HepG2 (cell line): Measurements from ENCODE around the gene BAZ1A. TPM values are rescaled to one million over a fixed set of nuclear protein-coding genes. Genes with fewer than 3 reads are reported as not detected.
A peak's percentile ranks its signal among the peaks of the same experiment; 100 is the strongest.

Experiments used
- ARID3A ChIP-seq: IDR thresholded peaks from 2 replicates; pipeline ENCODE4 v1.6.1; 2012; ENCODE audit warnings: low read depth, low read length, improper control_type of control experiment
- ATAD3A ChIP-seq: sonication (generic); formaldehyde crosslinking; IDR thresholded peaks from 2 replicates; pipeline ENCODE4 v1.4.0; 2020; ENCODE audit warnings: missing genetic modification reagents
- BORCS8-MEF2B ChIP-seq: sonication (generic); formaldehyde crosslinking; IDR thresholded peaks from 2 replicates; pipeline ENCODE4 v1.8.0; 2022; ENCODE audit warnings: mild to moderate bottlenecking, missing genetic modification reagents
- CENPX ChIP-seq: sonication (generic); formaldehyde crosslinking; IDR thresholded peaks from 2 replicates; pipeline ENCODE4 v1.9.0; 2021; ENCODE audit warnings: mild to moderate bottlenecking, missing genetic modification reagents, moderate library complexity
- HDAC1 ChIP-seq: sonication (generic); formaldehyde crosslinking; IDR thresholded peaks from 2 replicates; pipeline ENCODE4 v1.5.1; 2020; ENCODE audit warnings: mild to moderate bottlenecking, missing genetic modification reagents
- HOXA9 ChIP-seq: sonication (generic); formaldehyde crosslinking; IDR thresholded peaks from 2 replicates; pipeline ENCODE4 v1.8.1; 2022; ENCODE audit warnings: missing genetic modification reagents, mild to moderate bottlenecking, moderate library complexity, borderline replicate concordance
- NCOA2 ChIP-seq: sonication (generic); formaldehyde crosslinking; IDR thresholded peaks from 2 replicates; pipeline ENCODE4 v1.8.0; 2022; ENCODE audit warnings: inconsistent platforms
- PAX8 ChIP-seq: sonication (generic); formaldehyde crosslinking; IDR thresholded peaks from 2 replicates; pipeline ENCODE4 v1.8.0; 2022; ENCODE audit warnings: mild to moderate bottlenecking, missing genetic modification reagents, borderline replicate concordance
- RELA ChIP-seq: sonication (generic); formaldehyde crosslinking; IDR thresholded peaks from 2 replicates; pipeline ENCODE4 v1.4.0; 2020; ENCODE audit warnings: missing genetic modification reagents
- SP5 ChIP-seq: IDR thresholded peaks from 2 replicates; pipeline ENCODE4 v1.6.1; 2016; ENCODE audit warnings: low read depth, borderline replicate concordance
- TIGD3 ChIP-seq: sonication (generic); formaldehyde crosslinking; IDR thresholded peaks from 2 replicates; pipeline ENCODE4 v1.5.1; 2020; ENCODE audit warnings: mild to moderate bottlenecking, missing genetic modification reagents, borderline replicate concordance
- ZBTB4 ChIP-seq: sonication (generic); formaldehyde crosslinking; IDR thresholded peaks from 2 replicates; pipeline ENCODE4 v1.4.0; 2020; ENCODE audit warnings: missing genetic modification reagents, mild to moderate bottlenecking, borderline replicate concordance
- ZBTB7A ChIP-seq: sonication (generic); formaldehyde crosslinking; IDR thresholded peaks from 2 replicates; pipeline ENCODE4 v1.8.0; 2022; ENCODE audit warnings: mild to moderate bottlenecking, missing genetic modification reagents
- ZNF501 ChIP-seq: sonication (generic); formaldehyde crosslinking; IDR thresholded peaks from 2 replicates; pipeline ENCODE4 v1.5.1; 2020; ENCODE audit warnings: mild to moderate bottlenecking, moderate library complexity, missing genetic modification reagents
- ZSCAN9 ChIP-seq: IDR thresholded peaks from 2 replicates; pipeline ENCODE4 v1.6.1; 2016; ENCODE audit warnings: borderline replicate concordance
- polyA plus RNA-seq, 8 experiments: library from polyadenylated mRNA; depleted of rRNA in 3 of 8; stranded (reverse) in 7 of 8; unstranded in 1 of 8; fragments of >200 nt; fragmentation: Illumina TruSeq in 4 of 8; extraction: Trizol in 4 of 8; gene quantifications; 2 replicates each; pipeline versions ENCODE4 v1.2.1 to v1.2.3, GENCODE V29; 2011 to 2016; ENCODE audit warnings: low read depth in 4 of 8, missing spikeins in 1 of 8, mixed read lengths in 1 of 8; ENCODE audit not compliant: insufficient read depth in 1 of 8
- total RNA-seq, 5 experiments: library from RNA; depleted of rRNA; stranded (reverse); fragments of >200 nt; fragmentation: Illumina TruSeq; extraction: Trizol; gene quantifications; 2 replicates each; pipeline ENCODE4 v1.2.3, GENCODE V29; 2016; ENCODE audit warnings: low read depth in 1 of 5
- TF ChIP-seq, protein P1 (sequence below): IDR thresholded peaks from 2 replicates; pipeline ENCODE4 v1.6.1; 2016; ENCODE audit warnings: mild to moderate bottlenecking, missing biosample characterization, missing genetic modification reagents
- TF ChIP-seq, protein P2 (sequence below): sonication (generic); formaldehyde crosslinking; IDR thresholded peaks from 2 replicates; pipeline ENCODE4 v1.5.0; 2020; ENCODE audit warnings: mild to moderate bottlenecking, missing genetic modification reagents, borderline replicate concordance

The BAZ1A gene
- total and polyA plus RNA-seq, 2 of the 13 experiments (the other 11 are each of a cell fraction or from before 2014, with no cell fraction given): 20.9 to 56.8 TPM

DNA sequence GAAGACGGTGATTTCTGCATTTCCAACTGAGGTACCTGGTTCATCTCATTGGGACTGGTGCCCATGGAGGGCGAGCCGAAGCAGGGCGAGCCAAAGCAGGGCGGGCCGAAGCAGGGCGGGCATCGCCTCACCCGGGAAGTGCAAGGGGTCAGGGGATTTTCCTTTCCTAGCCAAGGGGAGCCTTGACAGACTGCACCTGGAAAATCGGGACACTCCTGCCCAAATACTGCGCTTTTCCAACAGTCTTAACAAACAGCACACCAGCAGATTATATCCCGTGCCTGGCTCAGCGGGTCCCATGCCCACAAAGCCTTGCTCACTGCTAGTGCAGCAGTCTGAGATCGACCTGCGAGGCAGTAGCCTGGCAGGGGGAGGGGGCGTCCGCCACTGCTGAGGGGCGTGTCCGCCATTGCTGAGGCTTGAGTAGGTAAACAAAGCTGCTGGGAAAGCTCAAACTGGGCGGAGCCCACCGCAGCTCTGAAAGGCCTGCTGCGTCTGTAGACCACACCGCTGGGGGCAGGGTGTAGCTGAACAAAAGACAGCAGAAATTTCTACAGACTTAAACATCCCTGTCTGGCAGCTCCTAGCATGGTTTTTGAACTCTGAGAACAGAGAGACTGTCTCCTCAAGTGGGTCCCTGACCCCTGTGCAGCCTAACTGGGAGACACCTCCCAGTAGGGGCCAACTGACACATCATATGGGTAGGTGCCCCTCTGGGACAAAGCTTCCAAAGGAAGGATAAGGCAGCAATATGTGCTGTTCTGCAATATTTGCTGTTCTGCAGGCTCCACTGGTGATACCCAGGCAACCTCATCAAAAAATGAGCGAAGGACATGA lies 77.2 kb downstream of the BAZ1A start (continued):
- TF ChIP-seq NCOA2 (CRISPR knock-in tag) (peak; percentile 73; the same call in 1 of the 2 replicates), BORCS8-MEF2B (CRISPR knock-in tag) (peak; percentile 79; the same call in 1 of the 2 replicates), PAX8 (CRISPR knock-in tag) (0 out of 2 replicates have a peak, but pooled peaks have one; percentile 55), RELA (CRISPR knock-in tag) (peak; percentile 54; the same call in 1 of the 2 replicates), HOXA9 (CRISPR knock-in tag) (no peak), ZBTB4 (peak; percentile 97), CENPX (CRISPR knock-in tag) (no peak), ZNF501 (CRISPR knock-in tag) (peak; percentile 80), HDAC1 (peak; percentile 54), TIGD3 (no peak), ZBTB7A (CRISPR knock-in tag) (peak; percentile 99), ATAD3A (no peak), SP5 (CRISPR knock-in tag) (peak; percentile 98), ZSCAN9 (CRISPR knock-in tag) (no peak), ARID3A (no peak)
- TF ChIP-seq, protein P1, sequence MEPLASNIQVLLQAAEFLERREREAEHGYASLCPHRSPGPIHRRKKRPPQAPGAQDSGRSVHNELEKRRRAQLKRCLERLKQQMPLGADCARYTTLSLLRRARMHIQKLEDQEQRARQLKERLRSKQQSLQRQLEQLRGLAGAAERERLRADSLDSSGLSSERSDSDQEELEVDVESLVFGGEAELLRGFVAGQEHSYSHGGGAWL (CRISPR knock-in tag): no peak
- TF ChIP-seq, protein P2, sequence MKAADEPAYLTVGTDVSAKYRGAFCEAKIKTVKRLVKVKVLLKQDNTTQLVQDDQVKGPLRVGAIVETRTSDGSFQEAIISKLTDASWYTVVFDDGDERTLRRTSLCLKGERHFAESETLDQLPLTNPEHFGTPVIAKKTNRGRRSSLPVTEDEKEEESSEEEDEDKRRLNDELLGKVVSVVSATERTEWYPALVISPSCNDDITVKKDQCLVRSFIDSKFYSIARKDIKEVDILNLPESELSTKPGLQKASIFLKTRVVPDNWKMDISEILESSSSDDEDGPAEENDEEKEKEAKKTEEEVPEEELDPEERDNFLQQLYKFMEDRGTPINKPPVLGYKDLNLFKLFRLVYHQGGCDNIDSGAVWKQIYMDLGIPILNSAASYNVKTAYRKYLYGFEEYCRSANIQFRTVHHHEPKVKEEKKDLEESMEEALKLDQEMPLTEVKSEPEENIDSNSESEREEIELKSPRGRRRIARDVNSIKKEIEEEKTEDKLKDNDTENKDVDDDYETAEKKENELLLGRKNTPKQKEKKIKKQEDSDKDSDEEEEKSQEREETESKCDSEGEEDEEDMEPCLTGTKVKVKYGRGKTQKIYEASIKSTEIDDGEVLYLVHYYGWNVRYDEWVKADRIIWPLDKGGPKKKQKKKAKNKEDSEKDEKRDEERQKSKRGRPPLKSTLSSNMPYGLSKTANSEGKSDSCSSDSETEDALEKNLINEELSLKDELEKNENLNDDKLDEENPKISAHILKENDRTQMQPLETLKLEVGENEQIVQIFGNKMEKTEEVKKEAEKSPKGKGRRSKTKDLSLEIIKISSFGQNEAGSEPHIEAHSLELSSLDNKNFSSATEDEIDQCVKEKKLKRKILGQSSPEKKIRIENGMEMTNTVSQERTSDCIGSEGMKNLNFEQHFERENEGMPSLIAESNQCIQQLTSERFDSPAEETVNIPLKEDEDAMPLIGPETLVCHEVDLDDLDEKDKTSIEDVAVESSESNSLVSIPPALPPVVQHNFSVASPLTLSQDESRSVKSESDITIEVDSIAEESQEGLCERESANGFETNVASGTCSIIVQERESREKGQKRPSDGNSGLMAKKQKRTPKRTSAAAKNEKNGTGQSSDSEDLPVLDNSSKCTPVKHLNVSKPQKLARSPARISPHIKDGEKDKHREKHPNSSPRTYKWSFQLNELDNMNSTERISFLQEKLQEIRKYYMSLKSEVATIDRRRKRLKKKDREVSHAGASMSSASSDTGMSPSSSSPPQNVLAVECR (CRISPR knock-in tag): peak; percentile 59; the same call in 1 of the 2 replicates
